ENCODE data around the gene DGKZ.
"Not testable (repeated sequence)": the region's sequence is repeated elsewhere in the genome, so short reads cannot be mapped to it uniquely, and the experiment has no call there.

DNA sequence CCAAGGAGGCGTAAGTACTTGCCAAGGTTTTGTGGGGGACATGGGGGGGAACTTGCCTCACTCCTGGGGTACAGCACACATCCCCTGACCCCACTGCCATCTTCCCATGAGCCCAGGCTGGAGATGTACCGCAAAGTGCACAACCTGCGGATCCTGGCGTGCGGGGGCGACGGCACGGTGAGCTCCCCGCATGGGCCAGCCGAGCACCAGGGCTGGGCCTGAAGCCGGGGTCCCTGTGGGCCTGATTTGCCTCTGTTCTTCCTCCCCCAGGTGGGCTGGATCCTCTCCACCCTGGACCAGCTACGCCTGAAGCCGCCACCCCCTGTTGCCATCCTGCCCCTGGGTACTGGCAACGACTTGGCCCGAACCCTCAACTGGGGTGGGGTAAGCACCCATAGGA, 25.2 kb downstream of the DGKZ start:
- not testable (repeated sequence) for TF ChIP-seq POLR2A (IDR thresholded peaks at IDR 0.05; ENCODE audit: low read length); GATA1 (IDR thresholded peaks at IDR 0.05; ENCODE audit: low read depth, low read length)
